Coronary artery (tissue), 2 donors: ENCODE results near the gene MSX1.
A peak's percentile ranks its signal among the peaks of the same experiment; 100 is the strongest.

ENCODE experiments used
- DNase-seq: peaks from one replicate; pipeline ENCODE4 v3.0.0-alpha.2; 2017; ENCODE audit warnings: low spot score
- H3K27ac ChIP-seq, 2 donors: fragments of 200-600 bp; sonication (generic); one replicate each; pipeline ENCODE4 v1.5.1; 2016 to 2019
- H3K4me3 ChIP-seq: fragments of 200-600 bp; sonication (generic); 2 replicates; pipeline ENCODE4 v1.5.1; 2016; ENCODE audit warnings: mild to moderate bottlenecking, moderate library complexity
- TF ChIP-seq, protein P1 (sequence below): fragments of 200-600 bp; sonication (generic); IDR thresholded peaks from one replicate; pipeline ENCODE4 v1.5.1; 2019; ENCODE audit warnings: antibody characterized with exemption

Gene MSX1

DNA sequence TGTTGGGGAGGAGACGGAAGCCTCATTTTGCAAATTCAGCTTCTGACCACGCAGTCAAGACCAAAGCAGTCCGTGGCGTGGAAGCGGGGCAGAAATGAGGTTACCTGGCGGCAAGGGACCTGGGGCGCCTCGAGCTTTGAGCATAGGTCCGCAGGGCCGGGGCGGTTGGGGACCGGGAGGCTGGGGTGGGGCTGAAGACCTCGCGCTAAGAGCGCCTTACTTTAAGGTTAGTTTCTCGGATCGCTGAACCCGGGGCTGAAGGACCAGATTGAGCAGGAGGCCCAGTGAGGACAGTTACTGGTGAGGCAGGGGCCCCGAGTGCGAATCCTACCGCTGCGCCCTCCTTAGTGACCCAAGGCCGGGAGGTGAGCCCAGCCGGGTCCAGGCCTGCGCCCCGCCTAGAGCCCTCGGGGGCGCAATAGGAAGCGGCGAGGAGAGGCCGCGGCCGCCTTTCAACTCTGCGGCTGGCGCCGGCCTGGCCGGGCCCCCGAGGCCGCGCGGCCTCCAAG lies 7.5 kb downstream of the MSX1 start:
- Histone ChIP-seq H3K4me3 (peak overlapping the region; percentile 61), H3K27ac (no peak overlapping the region)
- DNase-seq, result no peak
- TF ChIP-seq, protein P1, sequence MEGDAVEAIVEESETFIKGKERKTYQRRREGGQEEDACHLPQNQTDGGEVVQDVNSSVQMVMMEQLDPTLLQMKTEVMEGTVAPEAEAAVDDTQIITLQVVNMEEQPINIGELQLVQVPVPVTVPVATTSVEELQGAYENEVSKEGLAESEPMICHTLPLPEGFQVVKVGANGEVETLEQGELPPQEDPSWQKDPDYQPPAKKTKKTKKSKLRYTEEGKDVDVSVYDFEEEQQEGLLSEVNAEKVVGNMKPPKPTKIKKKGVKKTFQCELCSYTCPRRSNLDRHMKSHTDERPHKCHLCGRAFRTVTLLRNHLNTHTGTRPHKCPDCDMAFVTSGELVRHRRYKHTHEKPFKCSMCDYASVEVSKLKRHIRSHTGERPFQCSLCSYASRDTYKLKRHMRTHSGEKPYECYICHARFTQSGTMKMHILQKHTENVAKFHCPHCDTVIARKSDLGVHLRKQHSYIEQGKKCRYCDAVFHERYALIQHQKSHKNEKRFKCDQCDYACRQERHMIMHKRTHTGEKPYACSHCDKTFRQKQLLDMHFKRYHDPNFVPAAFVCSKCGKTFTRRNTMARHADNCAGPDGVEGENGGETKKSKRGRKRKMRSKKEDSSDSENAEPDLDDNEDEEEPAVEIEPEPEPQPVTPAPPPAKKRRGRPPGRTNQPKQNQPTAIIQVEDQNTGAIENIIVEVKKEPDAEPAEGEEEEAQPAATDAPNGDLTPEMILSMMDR, result no peak

GRCh38 chr4:4867375-4868039 lies 8.0 kb downstream of the MSX1 start:
- DNase-seq, result no peak
- TF ChIP-seq, protein P1, result no peak
- H3K27ac ChIP-seq, result no peak overlapping the region
- peak overlapping the region; percentile 61 for H3K4me3 ChIP-seq

GRCh38 chr4:4868040-4868757 lies 8.7 kb downstream of the MSX1 start:
- TF ChIP-seq, protein P1, result no peak
- DNase-seq, result no peak
- no peak overlapping the region for H3K4me3 ChIP-seq
- H3K27ac ChIP-seq, result no peak overlapping the region

DNA sequence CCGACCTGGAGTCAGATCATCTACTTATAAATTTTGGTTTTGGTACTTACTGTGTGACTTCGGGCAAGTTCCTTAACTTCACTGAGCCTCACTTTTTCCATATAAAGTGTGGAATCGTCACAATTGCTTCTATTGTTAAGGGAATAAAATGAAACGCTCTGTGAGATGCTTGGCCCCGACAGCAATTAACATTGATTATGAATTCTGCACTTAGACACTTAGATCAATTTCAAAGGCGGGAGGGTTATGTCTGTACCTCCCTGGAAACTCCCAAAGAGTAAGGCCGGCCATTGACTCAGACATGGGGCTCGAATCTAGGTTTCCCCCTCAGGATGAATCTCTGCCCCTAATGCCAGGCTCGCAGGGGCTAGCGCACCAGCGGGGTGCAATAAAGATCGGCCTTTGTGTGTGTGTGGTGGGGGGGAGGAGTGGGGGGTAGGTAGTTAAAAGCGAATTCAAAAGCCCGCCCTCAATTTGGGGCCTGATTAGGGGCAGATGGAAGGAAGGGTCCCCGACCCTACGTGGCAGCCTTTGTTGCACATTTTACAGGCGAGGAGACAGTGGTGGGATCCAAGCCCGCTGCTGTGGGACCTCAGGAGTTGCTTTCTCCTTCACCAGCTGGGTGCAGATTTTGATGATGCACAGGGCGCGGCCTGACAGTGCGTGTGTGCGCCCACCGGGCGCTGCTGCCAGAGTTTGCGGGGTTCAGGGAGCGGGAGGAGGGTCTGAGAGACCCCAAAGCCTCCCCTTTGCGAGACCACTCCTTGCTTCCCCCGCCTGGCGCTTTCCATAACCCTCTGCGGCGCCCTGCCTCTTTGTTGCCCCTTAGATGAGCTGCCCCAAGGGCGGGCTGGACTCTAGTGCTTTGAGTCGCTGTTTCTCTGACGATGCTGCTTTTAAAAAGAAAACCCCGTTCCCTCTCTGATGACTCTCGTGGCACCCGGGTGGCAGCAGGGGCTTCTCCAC lies 9.6 kb downstream of the MSX1 start:
- H3K4me3 ChIP-seq, result peak overlapping the region; percentile 5
- H3K27ac ChIP-seq, result no peak overlapping the region
- no peak for DNase-seq
- TF ChIP-seq, protein P1, result no peak

DNA sequence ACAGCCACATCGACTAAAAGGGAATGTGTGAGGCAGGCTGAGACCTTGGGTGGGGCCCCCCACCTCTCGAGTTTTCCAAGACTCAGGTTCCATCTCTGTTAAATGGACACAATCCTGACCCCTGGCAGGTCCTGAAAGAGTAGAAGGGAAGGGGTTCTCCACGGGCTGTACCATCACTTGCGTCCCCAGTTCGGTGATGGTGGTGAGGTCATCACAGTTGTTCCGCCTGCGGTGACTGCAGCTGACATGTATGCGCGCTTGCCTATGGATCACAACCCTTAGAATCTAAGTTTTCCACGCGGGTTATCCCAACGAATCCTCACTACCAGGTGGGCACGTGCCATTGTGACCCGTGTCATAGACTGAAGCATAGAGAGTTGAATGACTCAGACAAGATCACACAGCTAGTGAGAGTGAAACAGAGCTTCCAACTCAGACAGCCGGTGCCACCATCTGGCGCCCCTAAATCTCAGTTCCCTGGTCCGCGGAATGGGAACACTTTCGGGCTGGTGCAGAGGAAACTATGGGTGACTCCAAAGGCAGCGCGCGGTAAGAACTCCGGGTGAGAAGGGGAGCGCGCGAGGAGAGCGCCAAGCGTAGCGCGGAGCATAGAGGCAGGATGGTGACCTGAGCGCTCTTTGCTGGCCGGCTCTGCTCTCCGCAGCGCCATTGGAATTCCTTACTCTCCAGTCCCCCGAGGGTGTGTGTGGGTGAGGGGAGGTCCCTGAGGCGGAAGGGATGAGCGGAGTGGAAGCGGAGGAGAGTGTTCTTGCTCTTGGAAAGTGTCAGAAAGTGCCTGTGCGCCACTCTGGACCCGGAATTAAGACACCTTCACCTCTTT lies 10.5 kb downstream of the MSX1 start:
- H3K27ac ChIP-seq, result no peak overlapping the region
- no peak for DNase-seq
- TF ChIP-seq, protein P1, result no peak
- no peak overlapping the region for H3K4me3 ChIP-seq

DNA sequence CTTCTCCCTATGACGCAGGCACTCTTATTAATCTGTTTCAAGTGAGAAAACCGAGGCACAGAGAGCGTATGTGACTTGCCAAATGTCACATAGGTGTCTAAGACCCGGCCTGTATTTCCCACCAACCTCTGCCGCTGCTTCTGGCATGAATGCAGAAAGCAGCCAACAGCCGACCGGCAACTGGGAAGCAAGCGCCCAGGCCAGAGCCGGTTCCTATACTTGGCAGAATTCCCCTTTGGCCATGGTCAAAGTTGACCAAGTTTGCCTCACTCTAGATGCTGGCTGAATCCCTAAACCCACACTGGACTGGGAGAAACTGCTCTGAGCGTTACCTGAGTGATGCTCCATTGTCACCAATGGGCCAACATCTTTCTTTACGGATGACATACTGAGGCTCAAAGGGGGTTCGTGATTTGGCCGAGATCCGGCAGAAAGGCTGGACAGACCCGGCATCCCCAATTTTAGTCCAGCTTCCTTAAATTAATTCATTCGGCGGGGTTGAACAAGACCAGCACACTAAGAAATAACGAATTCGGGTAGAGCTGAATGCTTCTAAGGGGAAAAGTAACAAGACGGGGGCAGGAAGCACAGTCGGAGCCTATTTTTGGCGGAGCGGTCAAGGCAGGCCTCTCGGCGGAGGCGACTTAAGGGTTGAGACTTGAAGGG lies 11.2 kb downstream of the MSX1 start:
- TF ChIP-seq, protein P1, result no peak
- no peak overlapping the region for H3K4me3 ChIP-seq
- no peak overlapping the region for H3K27ac ChIP-seq
- no peak for DNase-seq
